OCI-LY7 (cell line): ENCODE data around the gene NUP210. TPM values are rescaled to one million over a fixed set of nuclear protein-coding genes. Genes with fewer than 3 reads are reported as not detected.

Source experiments
- BruUV-seq: library from RNA; stranded (reverse); fragments of 400-500 nt; replicated peaks from 2 replicates; lab custom pipeline; 2021; lab: Mats Ljungman, UMichigan
- CTCF ChIA-PET: fragments of 300-600 bp; sonication (Branson Sonifier 250); formaldehyde crosslinking; loops from one replicate; lab custom pipeline; 2022; ENCODE audit warnings: antibody characterized with exemption; ENCODE audit not compliant: unreplicated experiment; lab: Charles Lee
- POLR2A ChIA-PET: fragments of 300-600 bp; sonication (Branson Sonifier 250); formaldehyde crosslinking; loops from one replicate; lab custom pipeline; 2022; ENCODE audit warnings: antibody characterized with exemption; lab: Charles Lee
- DNase-seq: peaks from one replicate; pipeline ENCODE4 v3.0.0-alpha.2; 2015; ENCODE audit warnings: low spot score
- H2AFZ ChIP-seq: fragments of 200-600 bp; sonication (generic), shearing (Covaris generic); 2 replicates; pipeline ENCODE4 v1.6.1; 2014; ENCODE audit warnings: mild to moderate bottlenecking, antibody characterized with exemption, low read length, moderate library complexity
- H3K27ac ChIP-seq: fragments of 200-600 bp; sonication (generic); 2 replicates; pipeline ENCODE4 v1.5.1; 2014; ENCODE audit warnings: mixed run types, low read depth, mild to moderate bottlenecking, moderate library complexity, low read length, inconsistent platforms; ENCODE audit not compliant: poor library complexity, severe bottlenecking
- H3K36me3 ChIP-seq: fragments of 200-600 bp; sonication (generic); 2 replicates; pipeline ENCODE4 v1.6.1; 2014; ENCODE audit warnings: mild to moderate bottlenecking, antibody characterized with exemption, low read length, moderate library complexity, mixed read lengths; ENCODE audit not compliant: insufficient read depth
- H3K4me1 ChIP-seq: fragments of 200-600 bp; sonication (generic); 2 replicates; pipeline ENCODE4 v1.5.1; 2014; ENCODE audit warnings: mild to moderate bottlenecking, low read length; ENCODE audit not compliant: insufficient read depth, poor library complexity, severe bottlenecking
- H3K4me2 ChIP-seq: fragments of 200-600 bp; sonication (generic); 2 replicates; pipeline ENCODE4 v1.6.1; 2014; ENCODE audit warnings: mild to moderate bottlenecking, low read length
- H3K4me3 ChIP-seq: fragments of 200-600 bp; sonication (generic); 2 replicates; pipeline ENCODE4 v1.5.1; 2014; ENCODE audit warnings: mild to moderate bottlenecking, low read depth, low read length; ENCODE audit not compliant: poor library complexity, severe bottlenecking
- H3K79me2 ChIP-seq: fragments of 200-600 bp; sonication (generic); 2 replicates; pipeline ENCODE4 v1.6.1; 2016; ENCODE audit warnings: low read depth, mild to moderate bottlenecking, low read length, moderate library complexity, mixed read lengths; ENCODE audit not compliant: insufficient read depth
- H3K9me2 ChIP-seq: fragments of 200-600 bp; sonication (generic); 2 replicates; pipeline ENCODE4 v1.6.1; 2016; ENCODE audit warnings: mild to moderate bottlenecking, low read length, mixed read lengths; ENCODE audit not compliant: insufficient read depth
- H3K9me3 ChIP-seq: fragments of 200-600 bp; sonication (generic); 2 replicates; pipeline ENCODE4 v1.6.1; 2014; ENCODE audit warnings: mild to moderate bottlenecking, mixed run types, low read length, mixed read lengths
- H4K20me1 ChIP-seq: fragments of 200-600 bp; sonication (generic); 2 replicates; pipeline ENCODE4 v1.6.1; 2014; ENCODE audit warnings: mild to moderate bottlenecking, antibody characterized with exemption, low read length, moderate library complexity, mixed read lengths; ENCODE audit not compliant: insufficient read depth
- EZH2phosphoT487 ChIP-seq: fragments of 200-600 bp; sonication (generic); IDR thresholded peaks from 2 replicates; pipeline ENCODE4 v1.6.1; 2018; ENCODE audit warnings: low read depth, borderline replicate concordance, mild to moderate bottlenecking, mixed run types, antibody characterized with exemption, low read length, moderate library complexity, mixed read lengths
- intact Hi-C: fragments of 100-400 bp; cut with micrococcal nuclease; formaldehyde crosslinking; loops from one replicate; pipeline ENCODE4 v1.10.0; 2022; ENCODE audit not compliant: unreplicated experiment
- total RNA-seq, 2 experiments: library from RNA; depleted of rRNA in 1 of 2; stranded (reverse); fragments of >200 nt in 1 of 2; shearing (Covaris generic) in 1 of 2; gene quantifications; 2 replicates each; pipeline ENCODE4 v1.2.3, GENCODE V29; 2014 to 2022
- TF ChIP-seq, protein P1 (sequence below): fragments of 200-600 bp; sonication (generic); conservative IDR thresholded peaks from 2 replicates; pipeline ENCODE4 v1.5.1; 2014; ENCODE audit warnings: mild to moderate bottlenecking, antibody characterized with exemption, low read length, moderate library complexity, mixed read lengths

The NUP210 gene
- total RNA-seq, 2 experiments from 2014 or later, result 195 to 232 TPM

DNA sequence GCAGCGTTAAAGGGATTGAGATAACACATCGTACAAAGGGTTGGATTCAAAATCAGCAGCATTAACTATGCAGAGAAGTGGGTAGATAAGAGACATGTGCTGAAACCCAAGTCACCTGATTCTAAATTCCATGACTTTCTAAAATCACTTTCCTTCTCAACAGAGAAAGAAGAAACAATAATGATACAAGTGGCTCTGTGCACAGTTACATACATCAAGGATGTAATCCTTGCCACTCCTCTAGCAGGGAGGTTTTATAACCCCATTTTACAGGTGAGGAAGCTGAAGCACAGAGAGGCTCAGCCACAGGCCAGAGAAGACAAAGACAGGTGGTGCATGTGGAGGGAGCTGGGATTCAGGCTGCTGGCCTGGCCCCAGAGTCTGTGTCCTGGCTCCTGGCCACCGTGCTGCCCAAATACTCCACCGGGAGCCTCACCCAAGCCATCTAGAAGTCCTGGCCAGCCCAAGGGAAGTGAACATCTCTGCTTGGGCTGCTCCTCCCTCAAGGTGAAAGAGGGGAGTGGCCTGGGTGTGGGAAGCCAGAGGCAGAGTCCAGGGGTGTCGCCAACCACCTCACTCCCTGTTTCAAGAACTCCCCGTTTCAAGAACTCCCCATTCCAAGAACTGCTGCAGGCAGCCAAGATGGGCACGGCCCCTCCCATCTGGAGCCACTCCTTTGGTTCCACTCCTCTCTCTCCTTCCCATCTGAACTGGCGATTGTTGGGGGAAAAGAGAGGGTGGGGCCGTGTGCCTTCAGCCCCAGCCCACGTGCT, 147.1 kb downstream of the NUP210 start:
- no peak overlapping the region for H3K4me2 ChIP-seq
- CTCF ChIA-PET, result interaction anchor here (0.5 kb wide), 1 partner anchor 506 kb away, joined by 3 read pairs; no protein-coding TSS in a partner anchor
- POLR2A ChIA-PET, result no interaction called here
- H3K4me3 ChIP-seq, result no peak overlapping the region
- no peak overlapping the region for H2AFZ ChIP-seq
- no TSS peak for BruUV-seq
- no peaks in the 10 kb centered on the region for H3K9me2 ChIP-seq
- no peak overlapping the region for H3K27ac ChIP-seq
- no peak for TF ChIP-seq EZH2phosphoT487
- TF ChIP-seq, protein P1, sequence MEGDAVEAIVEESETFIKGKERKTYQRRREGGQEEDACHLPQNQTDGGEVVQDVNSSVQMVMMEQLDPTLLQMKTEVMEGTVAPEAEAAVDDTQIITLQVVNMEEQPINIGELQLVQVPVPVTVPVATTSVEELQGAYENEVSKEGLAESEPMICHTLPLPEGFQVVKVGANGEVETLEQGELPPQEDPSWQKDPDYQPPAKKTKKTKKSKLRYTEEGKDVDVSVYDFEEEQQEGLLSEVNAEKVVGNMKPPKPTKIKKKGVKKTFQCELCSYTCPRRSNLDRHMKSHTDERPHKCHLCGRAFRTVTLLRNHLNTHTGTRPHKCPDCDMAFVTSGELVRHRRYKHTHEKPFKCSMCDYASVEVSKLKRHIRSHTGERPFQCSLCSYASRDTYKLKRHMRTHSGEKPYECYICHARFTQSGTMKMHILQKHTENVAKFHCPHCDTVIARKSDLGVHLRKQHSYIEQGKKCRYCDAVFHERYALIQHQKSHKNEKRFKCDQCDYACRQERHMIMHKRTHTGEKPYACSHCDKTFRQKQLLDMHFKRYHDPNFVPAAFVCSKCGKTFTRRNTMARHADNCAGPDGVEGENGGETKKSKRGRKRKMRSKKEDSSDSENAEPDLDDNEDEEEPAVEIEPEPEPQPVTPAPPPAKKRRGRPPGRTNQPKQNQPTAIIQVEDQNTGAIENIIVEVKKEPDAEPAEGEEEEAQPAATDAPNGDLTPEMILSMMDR, result no peak
- H3K36me3 ChIP-seq, result no peaks in the 10 kb centered on the region
- no peaks in the 10 kb centered on the region for H3K9me3 ChIP-seq
- H4K20me1 ChIP-seq, result no peaks in the 10 kb centered on the region
- intact Hi-C loops, result no loop called here
- DNase-seq, result no peak
- no peaks in the 10 kb centered on the region for H3K4me1 ChIP-seq
- H3K79me2 ChIP-seq, result no peaks in the 10 kb centered on the region

DNA sequence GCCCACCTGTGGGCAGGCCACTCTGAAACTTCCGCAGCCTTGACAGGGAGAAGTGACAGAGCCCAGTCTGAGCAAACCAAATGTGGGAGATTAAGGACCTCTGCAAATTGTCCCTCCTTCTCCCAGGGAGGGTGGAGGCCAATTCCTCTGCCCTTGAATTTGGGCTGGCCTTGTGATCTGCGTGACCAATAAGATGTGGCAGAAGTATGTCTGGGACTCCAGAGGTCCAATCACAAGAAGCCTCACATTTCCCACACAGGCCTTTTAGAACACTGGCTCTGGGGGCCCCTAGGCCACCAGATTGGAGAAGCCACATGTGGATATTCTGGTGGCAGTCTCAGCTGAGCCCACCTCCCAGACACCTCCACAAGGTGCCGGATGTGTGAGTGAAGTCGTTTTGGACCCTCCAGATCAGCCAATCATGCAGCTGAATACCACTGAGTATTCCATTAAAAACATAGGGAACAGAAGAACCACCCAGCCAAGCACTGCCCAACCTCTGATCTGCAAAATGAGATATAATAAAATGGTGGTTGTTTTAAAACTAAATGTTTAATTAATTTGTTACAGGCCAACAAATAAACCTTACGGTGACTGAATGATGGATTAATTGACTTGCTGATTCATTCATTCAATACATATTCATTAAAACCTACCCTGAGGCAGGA, 150.3 kb downstream of the NUP210 start:
- POLR2A ChIA-PET, result no interaction called here
- no peaks in the 10 kb centered on the region for H3K9me3 ChIP-seq
- CTCF ChIA-PET, result no interaction called here
- H2AFZ ChIP-seq, result no peak overlapping the region
- H4K20me1 ChIP-seq, result no peaks in the 10 kb centered on the region
- no peak overlapping the region for H3K4me3 ChIP-seq
- H3K36me3 ChIP-seq, result no peaks in the 10 kb centered on the region
- intact Hi-C loops, result no loop called here
- H3K4me1 ChIP-seq, result no peaks in the 10 kb centered on the region
- H3K27ac ChIP-seq, result no peak overlapping the region
- H3K9me2 ChIP-seq, result no peaks in the 10 kb centered on the region
- BruUV-seq, result no TSS peak
- TF ChIP-seq, protein P1, result no peak
- no peak for TF ChIP-seq EZH2phosphoT487
- no peaks in the 10 kb centered on the region for H3K79me2 ChIP-seq
- no peak for DNase-seq
- H3K4me2 ChIP-seq, result no peak overlapping the region

DNA sequence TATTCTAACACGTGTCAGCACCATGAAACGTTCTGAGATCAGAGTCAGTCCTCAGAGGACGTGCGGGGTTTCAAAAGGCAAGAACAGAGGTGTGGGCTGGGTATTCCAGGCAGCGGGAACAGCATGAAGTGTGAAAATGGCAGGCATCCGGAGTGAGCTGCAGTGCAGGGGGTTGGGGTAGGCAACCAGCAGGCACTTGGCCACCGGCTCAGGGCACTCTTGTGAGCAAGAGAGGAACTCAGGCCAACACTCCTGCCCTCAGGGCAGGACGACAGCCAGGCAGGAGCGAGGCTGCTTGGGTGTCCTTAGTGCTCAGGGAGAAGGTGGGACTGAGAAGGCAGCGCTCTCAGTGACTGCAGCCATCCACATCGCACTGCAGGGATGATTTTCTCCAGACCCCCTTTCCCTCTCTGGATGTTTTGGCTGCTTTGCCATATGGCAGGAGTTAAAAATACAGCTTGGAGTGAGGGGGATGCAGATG, 151.1 kb downstream of the NUP210 start:
- no peak for DNase-seq
- Histone ChIP-seq H3K79me2 (no peaks in the 10 kb centered on the region), H3K4me1 (no peaks in the 10 kb centered on the region), H3K4me2 (no peak overlapping the region), H3K4me3 (no peak overlapping the region), H3K9me2 (no peaks in the 10 kb centered on the region), H3K27ac (no peak overlapping the region), H3K9me3 (no peaks in the 10 kb centered on the region), H3K36me3 (no peaks in the 10 kb centered on the region), H2AFZ (no peak overlapping the region), H4K20me1 (no peaks in the 10 kb centered on the region)
- no TSS peak for BruUV-seq
- TF ChIP-seq EZH2phosphoT487, result no peak
- TF ChIP-seq, protein P1, result no peak
- CTCF ChIA-PET, result no interaction called here
- intact Hi-C loops, result no loop called here
- POLR2A ChIA-PET, result interaction anchor here (0.6 kb wide), 1 partner anchor 285 kb away, joined by 3 read pairs; no protein-coding TSS in a partner anchor
